Measurements from ENCODE around the gene ADGRG4. TPM values are rescaled to one million over a fixed set of nuclear protein-coding genes. Genes with fewer than 3 reads are reported as not detected.
"Not testable (repeated sequence)": the region's sequence is repeated elsewhere in the genome, so short reads cannot be mapped to it uniquely, and the experiment has no call there.

Gene ADGRG4
- total RNA-seq (not detected), polyA plus RNA-seq (under 1 TPM in 1 of 2 donors, not detected in 1; under 0.01 TPM)

- not testable (repeated sequence) for H3K27me3 ChIP-seq (ENCODE audit: control insufficient read depth in 4 of 4, insufficient read depth in 4 of 4, low read length in 3 of 4); H3K4me1 ChIP-seq (ENCODE audit: control insufficient read depth in 4 of 4, insufficient read depth in 4 of 4, low read length in 3 of 4); H3K9ac ChIP-seq (ENCODE audit: low read depth in 1 of 2, low read length in 2 of 2); H3K27ac ChIP-seq (ENCODE audit: low read depth in 1 of 2, low read length in 2 of 2); H3K9me3 ChIP-seq (ENCODE audit: control insufficient read depth in 4 of 4, low read length in 3 of 4); H3K36me3 ChIP-seq (ENCODE audit: control insufficient read depth in 4 of 4, insufficient read depth in 3 of 4, low read depth in 1 of 4, low read length in 3 of 4); DNase-seq (ENCODE audit: low spot score); H3K4me3 ChIP-seq (ENCODE audit: low read depth in 1 of 3, low read length in 3 of 3)
- 97% methylated on average over 4 of the region's 4 CpGs for WGBS
Observed at GRCh38 chrX:136300721-136301120, at the start of gene ADGRG4. Gene ADGRG4, plus strand, starts transcription at chrX:136300963. Its CDS starts 7,815 bp downstream, at chrX:136308778.

GRCh38 chrX:136251041-136251991 is 49.4 kb upstream of the ADGRG4 start, which contains the start of gene MAP7D3:
Gene MAP7D3, minus strand, starts transcription at chrX:136251400. Its CDS starts 42 bp downstream, at chrX:136251358.
- H3K36me3 ChIP-seq (ENCODE audit: control insufficient read depth in 4 of 4, insufficient read depth in 3 of 4, low read depth in 1 of 4, low read length in 3 of 4): no peaks in the 10 kb centered on the region
- peak within 1 kb of the TSS; percentile 36 to 87 (median 71) for H3K4me3 ChIP-seq (ENCODE audit: low read depth in 1 of 3, low read length in 3 of 3)
- TF ChIP-seq ATF3 (IDR thresholded peaks at IDR 0.05) (no peak), CTCF (IDR thresholded peaks at IDR 0.05; ENCODE audit: low read depth, low read length, missing input control) (no peak), REST (IDR thresholded peaks at IDR 0.05) (no peak), RXRA (IDR thresholded peaks at IDR 0.05) (no peak), FOXA1 (IDR thresholded peaks at IDR 0.05) (no peak), GABPA (IDR thresholded peaks at IDR 0.05 in 1 of 2, conservative IDR thresholded peaks at IDR 0.05 in 1 of 2) (no peak), HNF4A (conservative IDR thresholded peaks at IDR 0.05) (no peak), HNF4G (IDR thresholded peaks at IDR 0.05) (no peak), SP1 (IDR thresholded peaks at IDR 0.05) (no peak), TAF1 (conservative IDR thresholded peaks at IDR 0.05) (no peak), NR2F2 (IDR thresholded peaks at IDR 0.05) (no peak), MAX (IDR thresholded peaks at IDR 0.05) (no peak), RAD21 (IDR thresholded peaks at IDR 0.05) (no peak), ZBTB33 (IDR thresholded peaks at IDR 0.05) (no peak), JUND (IDR thresholded peaks at IDR 0.05) (no peak), FOXA2 (IDR thresholded peaks at IDR 0.05) (no peak)
- H3K9me3 ChIP-seq (ENCODE audit: control insufficient read depth in 4 of 4, low read length in 3 of 4): no peaks in the 10 kb centered on the region
- peak within 1 kb of the TSS in 1 of 2 donors; percentile 47 for H3K9ac ChIP-seq (ENCODE audit: low read depth in 1 of 2, low read length in 2 of 2)
- 2% methylated on average over 73 of the region's 73 CpGs for WGBS
- peak; percentile 37 for DNase-seq (ENCODE audit: low spot score)
- peaks cover 0 to 5% (median 0%) of the 10 kb centered on the region in 4 donors for H3K27me3 ChIP-seq (ENCODE audit: control insufficient read depth in 4 of 4, insufficient read depth in 4 of 4, low read length in 3 of 4)
- peaks cover 0 to 5% (median 0%) of the 10 kb centered on the region in 4 donors for H3K4me1 ChIP-seq (ENCODE audit: control insufficient read depth in 4 of 4, insufficient read depth in 4 of 4, low read length in 3 of 4)
- H3K27ac ChIP-seq (ENCODE audit: low read depth in 1 of 2, low read length in 2 of 2): peak within 1 kb of the TSS; percentile 54 to 59
